Brain microvascular endothelial cell (primary cell): Measurements from ENCODE around the gene CST6.
"Not testable (repeated sequence)": the region's sequence is repeated elsewhere in the genome, so short reads cannot be mapped to it uniquely, and the experiment has no call there.

Experiments used
- DNase-seq: peaks from one replicate; pipeline ENCODE4 v3.0.0-alpha.2; 2020
- H3K27ac ChIP-seq: fragments of 250-450 bp; sonication (Bioruptor Pico); 2 replicates; pipeline ENCODE4 v1.5.1; 2020; ENCODE audit warnings: mild to moderate bottlenecking, moderate library complexity
- H3K27me3 ChIP-seq: fragments of 250-450 bp; sonication (Bioruptor Pico); replicated peaks from 2 replicates; pipeline ENCODE4 v1.5.1; 2020; ENCODE audit warnings: mild to moderate bottlenecking
- H3K36me3 ChIP-seq: fragments of 250-450 bp; sonication (Bioruptor Pico); replicated peaks from 2 replicates; pipeline ENCODE4 v1.5.1; 2020; ENCODE audit warnings: mild to moderate bottlenecking
- H3K4me3 ChIP-seq: 2 replicates; pipeline ENCODE4 v1.5.1; 2011; ENCODE audit warnings: low read depth, mild to moderate bottlenecking, control low read depth, low read length, moderate library complexity
- in situ Hi-C: cut with HindIII; loops from 2 replicates; pipeline ENCODE4 v1.10.0; 2017; ENCODE audit warnings: low sequenced_read_pairs, low pct_ligation_motif_present
- TF ChIP-seq, protein P1 (sequence below): IDR thresholded peaks from 2 replicates; pipeline ENCODE4 v1.5.1; 2011; ENCODE audit warnings: low read depth, mild to moderate bottlenecking, moderate library complexity, low read length, control low read depth, inconsistent platforms; ENCODE audit errors: missing control alignments

Gene CST6

GRCh38 chr11:66020618-66021357 is 9.0 kb downstream of the CST6 start:
- no peaks in the 10 kb centered on the region for H3K27me3 ChIP-seq
- H3K36me3 ChIP-seq: no peaks in the 10 kb centered on the region
- DNase-seq: peak; percentile 47
- no peak overlapping the region for H3K4me3 ChIP-seq
- in situ Hi-C loops: no loop called here
- no peak overlapping the region for H3K27ac ChIP-seq
- TF ChIP-seq, protein P1, sequence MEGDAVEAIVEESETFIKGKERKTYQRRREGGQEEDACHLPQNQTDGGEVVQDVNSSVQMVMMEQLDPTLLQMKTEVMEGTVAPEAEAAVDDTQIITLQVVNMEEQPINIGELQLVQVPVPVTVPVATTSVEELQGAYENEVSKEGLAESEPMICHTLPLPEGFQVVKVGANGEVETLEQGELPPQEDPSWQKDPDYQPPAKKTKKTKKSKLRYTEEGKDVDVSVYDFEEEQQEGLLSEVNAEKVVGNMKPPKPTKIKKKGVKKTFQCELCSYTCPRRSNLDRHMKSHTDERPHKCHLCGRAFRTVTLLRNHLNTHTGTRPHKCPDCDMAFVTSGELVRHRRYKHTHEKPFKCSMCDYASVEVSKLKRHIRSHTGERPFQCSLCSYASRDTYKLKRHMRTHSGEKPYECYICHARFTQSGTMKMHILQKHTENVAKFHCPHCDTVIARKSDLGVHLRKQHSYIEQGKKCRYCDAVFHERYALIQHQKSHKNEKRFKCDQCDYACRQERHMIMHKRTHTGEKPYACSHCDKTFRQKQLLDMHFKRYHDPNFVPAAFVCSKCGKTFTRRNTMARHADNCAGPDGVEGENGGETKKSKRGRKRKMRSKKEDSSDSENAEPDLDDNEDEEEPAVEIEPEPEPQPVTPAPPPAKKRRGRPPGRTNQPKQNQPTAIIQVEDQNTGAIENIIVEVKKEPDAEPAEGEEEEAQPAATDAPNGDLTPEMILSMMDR: no peak

- peak overlapping the region; percentile 9 for H3K4me3 ChIP-seq
- in situ Hi-C loops: no loop called here
- TF ChIP-seq, protein P1: peak; percentile 95
Observed at GRCh38 chr11:66022401-66023185, 10.8 kb downstream of the CST6 start.

GRCh38 chr11:66023186-66023440 is 11.3 kb downstream of the CST6 start:
- H3K27ac ChIP-seq, DNase-seq, H3K36me3 ChIP-seq, H3K27me3 ChIP-seq, in situ Hi-C loops, H3K4me3 ChIP-seq: not testable (repeated sequence)

More at GRCh38 chr11:66022401-66023185, 10.8 kb downstream of the CST6 start:
- H3K36me3 ChIP-seq: no peaks in the 10 kb centered on the region
- H3K27me3 ChIP-seq: no peaks in the 10 kb centered on the region
- peak; percentile 30 for DNase-seq
- no peak overlapping the region for H3K27ac ChIP-seq

DNA sequence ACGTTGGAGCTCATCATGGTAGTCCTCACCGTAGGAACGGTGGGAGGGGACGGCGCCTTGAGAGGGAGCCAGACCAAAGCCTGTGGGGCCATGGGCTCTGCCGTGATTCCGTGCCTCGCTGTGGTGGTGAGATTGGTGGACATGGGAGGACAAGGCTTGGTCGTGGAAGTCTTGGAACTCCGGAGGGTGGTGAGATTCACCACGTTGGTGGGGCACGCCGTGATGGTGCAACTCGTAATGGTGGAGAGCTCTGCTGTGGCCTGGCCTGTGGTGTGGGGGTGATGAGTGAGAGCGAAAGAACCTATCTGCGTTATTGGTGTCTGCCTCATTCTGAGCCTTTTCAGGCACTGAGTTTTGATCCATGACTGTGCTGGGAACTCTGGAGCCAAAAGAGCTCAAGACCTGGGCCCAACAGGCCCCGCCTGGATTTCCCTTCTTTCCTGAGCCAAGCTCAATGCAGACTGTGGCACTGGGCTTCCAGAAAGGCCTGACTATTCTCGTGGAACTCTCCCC is 14.3 kb downstream of the CST6 start, which contains the start of gene CATSPER1:
TSS of gene CATSPER1 (minus strand) at position 463 of the 513 bp plus-strand sequence. CDS start at position 363, 100 bp downstream.
- Histone ChIP-seq H3K4me3 (no peak within 1 kb of the TSS), H3K36me3 (no peaks in the 10 kb centered on the region), H3K27ac (no peak within 1 kb of the TSS), H3K27me3 (no peaks in the 10 kb centered on the region)
- DNase-seq: no peak
- TF ChIP-seq, protein P1: no peak
- in situ Hi-C loops: no loop called here

- DNase-seq: no peak
- Histone ChIP-seq H3K27ac (no peak overlapping the region), H3K27me3 (no peaks in the 10 kb centered on the region), H3K36me3 (no peaks in the 10 kb centered on the region), H3K4me3 (no peak overlapping the region)
- in situ Hi-C loops: no loop called here
- TF ChIP-seq, protein P1: no peak
Observed at GRCh38 chr11:66032957-66033735, 21.3 kb downstream of the CST6 start.
